MG63 (cell line): ENCODE data around the gene RAI1. TPM values are rescaled to one million over a fixed set of nuclear protein-coding genes. Genes with fewer than 3 reads are reported as not detected.
"Not testable (repeated sequence)": the region's sequence is repeated elsewhere in the genome, so short reads cannot be mapped to it uniquely, and the experiment has no call there.

Source experiments
- DNase-seq: peaks from one replicate; pipeline ENCODE4 v3.0.0-alpha.2; 2020
- H3K27me3 ChIP-seq: fragments of 250-450 bp; sonication (Bioruptor Pico); 2 replicates; pipeline ENCODE4 v1.5.1; 2020; ENCODE audit warnings: mild to moderate bottlenecking, moderate library complexity
- H3K36me3 ChIP-seq: fragments of 250-450 bp; sonication (Bioruptor Pico); 2 replicates; pipeline ENCODE4 v1.5.1; 2020; ENCODE audit warnings: mild to moderate bottlenecking, moderate library complexity
- H3K4me3 ChIP-seq: fragments of 250-450 bp; sonication (Bioruptor Pico); 2 replicates; pipeline ENCODE4 v1.5.1; 2020; ENCODE audit warnings: mild to moderate bottlenecking, moderate library complexity
- H3K9me3 ChIP-seq: fragments of 250-450 bp; sonication (Bioruptor Pico); 2 replicates; pipeline ENCODE4 v1.5.1; 2020; ENCODE audit warnings: mild to moderate bottlenecking, moderate library complexity
- total RNA-seq: library from RNA; depleted of rRNA; stranded (reverse); fragments of >200 nt; shearing (Covaris generic); gene quantifications from 2 replicates; pipeline ENCODE4 v1.2.3, GENCODE V29; 2014; ENCODE audit warnings: low replicate concordance

RAI1 gene
- total RNA-seq, 1 experiment from 2014 or later = 7.1 TPM

DNA sequence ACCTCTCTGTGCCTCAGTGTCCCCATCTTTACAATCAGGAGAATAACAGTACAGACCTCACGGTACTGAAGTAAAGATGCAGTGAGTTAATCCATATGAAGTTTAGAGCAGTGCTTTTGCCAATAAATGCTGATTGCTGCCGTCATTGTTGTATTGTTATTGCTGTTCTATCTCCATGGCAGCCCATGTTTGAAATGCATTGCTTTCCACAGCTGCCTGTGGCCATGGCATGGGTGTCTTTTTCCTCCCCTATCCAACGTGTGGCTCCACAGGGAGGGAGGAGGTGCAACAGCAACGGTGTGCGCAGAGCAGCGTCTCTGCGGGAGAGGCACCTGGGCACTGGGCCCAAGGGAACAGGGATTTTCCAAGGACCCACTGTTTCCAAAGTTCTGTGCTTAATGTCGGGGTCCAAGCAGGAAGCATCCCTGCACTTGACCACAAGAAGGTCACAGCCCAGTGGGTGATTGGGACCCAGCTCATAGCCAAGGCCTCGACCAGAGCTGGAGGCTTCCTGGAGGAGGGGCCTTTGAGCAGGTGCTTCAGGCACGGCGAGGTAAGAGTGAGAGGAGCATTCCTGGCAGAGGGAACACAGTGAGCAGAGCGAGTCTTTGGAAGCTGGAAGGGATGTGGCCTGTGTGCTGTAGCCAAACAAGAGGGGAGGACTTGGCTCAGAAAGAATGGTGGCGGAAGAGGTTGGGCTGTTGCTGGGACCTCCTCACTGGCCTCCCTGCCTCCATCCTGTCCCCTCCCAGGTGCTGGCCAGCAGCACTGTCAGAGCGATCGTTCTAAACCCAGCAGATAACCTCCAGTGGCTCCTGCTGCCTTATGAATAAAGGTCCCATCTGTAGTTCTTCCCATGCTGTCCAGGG, 3.9 kb downstream of the RAI1 start:
- Histone ChIP-seq H3K36me3 (peaks cover 2% of the 10 kb centered on the region; the same call in 1 of the 2 replicates), H3K9me3 (no peaks in the 10 kb centered on the region), H3K4me3 (no peak overlapping the region), H3K27me3 (no peaks in the 10 kb centered on the region)
- no peak for DNase-seq

DNA sequence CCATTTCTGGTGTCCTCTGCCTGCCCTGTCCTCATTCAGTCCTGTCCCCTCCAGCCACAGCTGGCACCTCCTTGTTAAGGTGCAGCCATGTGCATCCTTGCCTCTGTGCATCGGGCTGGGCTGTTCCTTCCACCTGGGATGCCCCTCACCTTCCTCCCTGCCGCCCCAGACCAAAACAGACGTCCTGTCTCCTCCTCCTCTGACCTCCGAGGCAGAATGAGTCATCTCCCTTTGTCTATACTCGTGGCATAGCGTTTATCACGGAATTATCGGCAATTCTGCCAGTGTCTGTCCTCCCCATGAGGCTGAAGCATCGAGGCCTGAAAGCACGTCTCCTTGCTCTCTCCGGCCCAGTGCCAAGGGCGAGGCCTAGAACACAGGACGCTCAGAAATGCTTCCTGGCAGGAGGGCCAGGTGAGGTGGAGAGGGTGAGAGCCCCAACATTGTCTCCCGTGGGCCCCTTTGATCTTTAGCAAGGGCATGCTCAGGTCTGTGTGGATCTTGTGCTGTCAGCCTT, 4.6 kb downstream of the RAI1 start:
- Histone ChIP-seq H3K9me3 (no peaks in the 10 kb centered on the region), H3K4me3 (no peak overlapping the region), H3K27me3 (no peaks in the 10 kb centered on the region), H3K36me3 (peaks cover 2% of the 10 kb centered on the region; the same call in 1 of the 2 replicates)
- DNase-seq = peak; percentile 73

DNA sequence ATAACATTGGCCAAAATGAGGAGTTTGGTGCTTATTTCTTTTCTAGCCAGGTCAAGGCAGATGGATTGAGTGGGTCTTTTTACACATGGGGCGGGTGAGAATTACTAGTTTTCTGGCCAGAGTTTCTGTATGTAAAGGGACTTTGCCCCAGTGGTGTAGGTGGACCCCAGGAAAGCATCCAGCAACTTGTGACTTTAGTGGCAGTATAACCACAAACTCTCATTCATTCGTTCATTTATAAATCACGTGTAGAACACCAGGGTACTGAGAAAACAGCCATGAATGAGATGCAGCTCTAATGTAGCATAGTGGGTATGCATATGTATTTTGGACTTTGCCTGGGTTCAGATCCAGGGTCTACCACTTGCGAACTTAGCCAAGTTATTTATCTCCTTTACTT, 8.1 kb downstream of the RAI1 start:
- H3K36me3 ChIP-seq = peaks cover 2% of the 10 kb centered on the region; the same call in 1 of the 2 replicates
- DNase-seq = no peak
- H3K4me3 ChIP-seq = no peak overlapping the region
- no peaks in the 10 kb centered on the region for H3K9me3 ChIP-seq
- no peaks in the 10 kb centered on the region for H3K27me3 ChIP-seq

DNA sequence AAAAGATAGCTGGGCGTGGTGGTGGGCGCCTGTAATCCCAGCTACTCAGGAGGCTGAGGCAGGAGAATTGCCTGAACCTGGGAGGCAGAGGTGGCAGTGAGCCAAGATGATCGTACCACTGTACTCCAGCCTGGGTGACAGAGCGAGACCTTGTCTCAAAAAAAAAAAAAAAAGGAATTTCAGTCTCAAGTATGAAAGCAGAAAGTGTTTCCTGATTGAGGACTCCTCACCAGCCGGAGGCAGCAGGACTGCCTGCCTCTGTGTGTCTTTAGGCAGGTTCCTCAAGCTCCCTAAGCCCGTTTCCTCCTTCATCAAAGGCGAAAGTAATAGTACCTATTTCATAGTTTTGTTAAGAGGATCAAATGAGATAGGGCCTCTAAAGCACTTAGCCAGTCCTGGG, 9.0 kb downstream of the RAI1 start:
- DNase-seq, H3K9me3 ChIP-seq, H3K27me3 ChIP-seq, H3K4me3 ChIP-seq, H3K36me3 ChIP-seq: not testable (repeated sequence)

DNA sequence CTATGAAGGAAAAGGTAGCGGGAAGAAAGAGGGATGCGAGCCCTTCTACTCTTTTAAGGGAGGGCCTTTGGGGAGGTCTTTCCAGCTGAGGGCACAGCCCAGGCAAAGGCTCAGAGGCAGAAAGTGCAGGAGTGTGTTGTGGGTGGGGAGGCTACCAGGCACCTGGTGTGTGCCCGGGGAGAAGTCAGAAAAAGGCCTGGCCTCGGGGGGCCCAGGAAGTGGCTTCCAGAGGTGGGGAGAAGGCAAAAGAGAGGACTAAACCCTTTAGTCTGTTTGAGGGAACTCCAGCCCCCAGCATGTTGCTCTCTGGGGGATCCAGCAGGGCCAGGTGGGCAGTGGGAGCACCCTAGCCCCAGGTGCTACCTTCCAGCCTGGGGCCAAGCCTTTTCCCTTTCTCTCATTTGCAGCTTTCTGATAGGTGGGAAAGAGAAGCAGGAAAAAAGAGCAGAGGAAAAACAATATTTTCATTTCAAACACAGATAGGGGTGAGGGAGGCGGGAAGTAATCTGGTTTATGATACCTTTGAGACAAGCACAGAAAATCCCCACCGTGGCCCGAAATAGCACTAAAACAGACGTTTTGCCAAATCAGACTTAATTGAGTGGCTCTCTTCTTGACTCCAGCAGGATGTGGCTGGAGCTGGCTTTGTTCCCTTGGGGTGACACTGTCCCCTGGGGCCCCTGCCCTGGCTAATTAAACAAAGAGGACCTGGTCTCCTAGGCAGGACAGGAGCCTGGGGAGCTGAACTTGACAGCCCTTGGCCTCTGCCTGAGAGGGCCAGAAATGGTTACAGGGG, 10.4 kb downstream of the RAI1 start:
- no peak for DNase-seq
- Histone ChIP-seq H3K9me3 (no peaks in the 10 kb centered on the region), H3K27me3 (no peaks in the 10 kb centered on the region), H3K4me3 (no peak overlapping the region), H3K36me3 (no peaks in the 10 kb centered on the region)

DNA sequence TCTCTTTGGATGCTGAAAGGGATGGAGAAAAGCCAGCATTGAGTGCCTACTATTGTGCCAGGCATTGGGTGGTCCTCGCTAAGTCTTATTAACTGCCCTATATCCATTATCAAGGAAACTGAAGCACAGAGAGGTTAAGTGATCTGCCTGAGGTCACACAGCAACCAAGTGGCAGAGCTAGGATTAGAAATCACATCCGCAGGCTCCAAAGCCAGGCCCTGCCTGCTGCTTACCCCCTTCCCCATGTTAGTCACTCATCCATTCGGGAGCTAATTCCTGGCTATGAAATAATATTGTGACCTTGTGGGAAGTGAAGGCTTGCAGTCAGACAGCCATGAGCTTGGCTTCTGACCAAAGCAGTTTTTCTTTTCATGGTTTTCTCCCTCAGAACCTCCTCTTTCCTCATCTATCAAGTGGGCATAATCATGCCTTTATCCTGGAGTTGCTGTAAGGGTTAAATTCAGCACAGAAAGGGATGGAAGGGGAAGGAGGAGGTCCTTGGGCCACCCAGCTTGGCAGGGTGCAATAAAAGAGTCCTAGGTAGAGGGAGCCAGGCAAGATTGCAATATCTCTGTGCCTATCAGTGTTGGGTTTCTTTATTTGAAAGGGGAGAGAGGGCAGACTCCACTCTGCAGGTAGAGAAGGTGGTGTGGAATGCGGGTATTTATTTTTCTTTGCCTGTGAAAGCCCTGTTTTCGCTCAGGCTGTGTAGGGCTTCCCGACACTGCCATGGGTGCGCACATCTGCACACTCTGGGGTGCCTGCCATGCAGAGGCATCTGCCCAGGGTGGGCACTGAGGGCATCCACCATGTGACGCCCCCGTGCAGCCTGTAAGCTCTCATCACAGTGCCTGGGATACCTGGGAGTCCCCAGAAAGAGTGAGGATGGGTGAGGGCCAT, 11.3 kb downstream of the RAI1 start:
- no peaks in the 10 kb centered on the region for H3K9me3 ChIP-seq
- no peaks in the 10 kb centered on the region for H3K27me3 ChIP-seq
- H3K4me3 ChIP-seq = no peak overlapping the region
- DNase-seq = no peak
- H3K36me3 ChIP-seq = no peaks in the 10 kb centered on the region

DNA sequence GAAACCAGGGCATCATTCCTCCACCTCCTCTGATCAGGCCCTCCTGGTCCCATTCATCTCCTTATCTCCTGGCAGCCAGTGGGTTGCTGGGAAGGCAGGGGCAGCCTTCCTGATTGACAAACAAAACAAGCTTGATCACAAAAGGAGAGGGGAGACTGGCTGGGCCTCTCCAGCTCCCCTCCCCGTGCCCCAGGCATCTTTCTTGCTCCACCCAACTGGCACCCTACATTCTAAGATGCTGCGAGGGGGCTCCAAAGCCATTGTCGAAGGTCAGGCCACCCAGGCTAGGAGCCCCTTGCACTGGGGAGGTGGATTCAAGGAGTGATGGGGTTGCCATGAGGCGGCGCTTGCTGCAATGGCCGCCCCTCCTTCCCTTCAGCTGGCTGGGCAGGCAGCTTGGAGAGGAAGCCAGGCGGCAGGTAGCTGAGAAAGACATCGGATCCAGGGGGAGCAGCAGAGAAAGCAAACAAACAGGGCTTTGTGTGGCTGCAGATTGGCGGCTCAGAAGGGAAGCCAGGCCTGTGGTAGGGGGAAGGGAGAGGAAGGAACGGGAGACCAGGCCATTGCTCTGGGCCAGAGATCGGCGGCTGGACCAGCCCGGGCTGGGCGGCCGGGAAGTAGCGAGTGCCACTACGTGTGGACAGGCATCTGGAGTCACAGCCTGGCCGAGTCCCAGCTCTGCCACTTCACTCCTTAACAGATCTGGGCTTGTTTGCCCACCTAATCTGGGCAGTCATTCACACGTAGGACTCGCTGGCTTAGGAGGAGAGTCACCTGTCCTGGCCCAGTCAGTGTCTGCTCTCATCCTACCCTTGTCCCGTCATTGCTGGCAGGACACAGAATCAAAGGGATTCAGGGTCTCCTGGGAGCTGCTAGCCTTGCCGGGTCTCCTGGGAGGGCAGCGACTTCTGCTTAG, 12.3 kb downstream of the RAI1 start:
- no peaks in the 10 kb centered on the region for H3K27me3 ChIP-seq
- no peaks in the 10 kb centered on the region for H3K9me3 ChIP-seq
- DNase-seq = peak; percentile 36
- H3K36me3 ChIP-seq = no peaks in the 10 kb centered on the region
- peak overlapping the region; percentile 39 for H3K4me3 ChIP-seq

DNA sequence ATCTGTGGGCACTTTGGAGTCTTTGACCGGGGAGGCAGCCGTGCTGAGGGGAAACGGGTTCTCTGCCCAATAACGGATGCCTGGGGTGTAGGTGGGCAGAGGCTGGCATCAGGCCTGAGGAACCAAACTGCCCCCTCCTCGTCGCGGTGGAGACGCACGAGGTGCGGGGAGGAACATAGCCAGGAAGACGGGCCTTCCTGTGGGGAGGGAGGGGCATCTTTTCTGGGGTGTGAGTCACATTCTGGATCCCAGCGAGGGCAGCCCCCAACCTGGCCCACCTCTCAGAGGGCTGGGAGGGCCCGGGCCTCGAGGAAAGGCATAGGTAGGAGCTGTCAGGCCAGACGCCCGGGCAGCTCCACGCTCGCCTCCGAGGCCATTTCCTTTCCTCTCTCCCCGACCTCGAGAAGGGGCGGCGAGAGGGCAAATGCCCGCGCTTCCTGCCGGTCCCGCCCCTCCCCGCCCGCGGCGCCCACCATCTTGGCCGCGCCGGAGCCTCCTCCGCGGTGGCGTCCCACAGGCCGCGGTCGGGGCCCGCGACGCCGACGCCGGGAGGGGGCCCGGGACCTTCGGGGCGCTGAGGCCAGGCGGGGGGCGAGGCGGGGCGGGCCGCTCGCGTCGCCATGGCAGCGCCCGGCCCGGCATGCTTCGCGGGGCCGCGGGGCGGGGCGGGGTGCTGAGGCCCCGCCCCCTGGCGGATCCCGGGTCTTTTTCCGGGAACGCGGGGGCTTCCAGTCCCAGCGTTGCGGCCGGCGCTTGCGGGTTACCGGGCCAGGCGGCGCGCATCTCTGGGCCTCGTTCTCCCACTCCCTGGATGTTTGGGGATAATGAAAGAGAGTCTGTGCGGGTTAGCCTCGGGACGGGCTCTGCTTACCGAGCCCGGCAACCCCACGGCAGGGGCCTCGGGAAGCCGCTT, 13.2 kb downstream of the RAI1 start:
- Histone ChIP-seq H3K4me3 (peak overlapping the region; percentile 58), H3K36me3 (no peaks in the 10 kb centered on the region), H3K9me3 (no peaks in the 10 kb centered on the region), H3K27me3 (no peaks in the 10 kb centered on the region)
- peak; percentile 76 for DNase-seq

DNA sequence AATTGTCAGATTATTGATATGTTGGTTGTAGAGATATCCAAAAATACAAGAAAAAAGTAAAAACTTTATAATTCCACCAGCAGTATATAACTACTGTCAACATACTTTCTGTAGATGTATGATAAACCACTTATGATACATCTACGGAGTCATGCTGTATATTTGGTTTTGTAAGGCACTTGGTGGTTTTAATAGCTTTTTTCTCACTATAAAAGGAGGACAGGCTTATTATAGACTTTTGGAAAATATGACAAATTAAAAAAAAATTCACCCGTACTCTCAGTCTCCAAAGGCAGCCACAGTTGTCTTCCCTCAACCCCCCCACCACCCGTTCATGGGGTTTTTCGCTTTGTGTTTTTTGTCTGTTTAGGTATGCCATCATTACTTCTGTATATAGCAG, 14.8 kb downstream of the RAI1 start:
- Histone ChIP-seq H3K4me3 (no peak overlapping the region), H3K27me3 (no peaks in the 10 kb centered on the region), H3K36me3 (no peaks in the 10 kb centered on the region), H3K9me3 (no peaks in the 10 kb centered on the region)
- DNase-seq = no peak

DNA sequence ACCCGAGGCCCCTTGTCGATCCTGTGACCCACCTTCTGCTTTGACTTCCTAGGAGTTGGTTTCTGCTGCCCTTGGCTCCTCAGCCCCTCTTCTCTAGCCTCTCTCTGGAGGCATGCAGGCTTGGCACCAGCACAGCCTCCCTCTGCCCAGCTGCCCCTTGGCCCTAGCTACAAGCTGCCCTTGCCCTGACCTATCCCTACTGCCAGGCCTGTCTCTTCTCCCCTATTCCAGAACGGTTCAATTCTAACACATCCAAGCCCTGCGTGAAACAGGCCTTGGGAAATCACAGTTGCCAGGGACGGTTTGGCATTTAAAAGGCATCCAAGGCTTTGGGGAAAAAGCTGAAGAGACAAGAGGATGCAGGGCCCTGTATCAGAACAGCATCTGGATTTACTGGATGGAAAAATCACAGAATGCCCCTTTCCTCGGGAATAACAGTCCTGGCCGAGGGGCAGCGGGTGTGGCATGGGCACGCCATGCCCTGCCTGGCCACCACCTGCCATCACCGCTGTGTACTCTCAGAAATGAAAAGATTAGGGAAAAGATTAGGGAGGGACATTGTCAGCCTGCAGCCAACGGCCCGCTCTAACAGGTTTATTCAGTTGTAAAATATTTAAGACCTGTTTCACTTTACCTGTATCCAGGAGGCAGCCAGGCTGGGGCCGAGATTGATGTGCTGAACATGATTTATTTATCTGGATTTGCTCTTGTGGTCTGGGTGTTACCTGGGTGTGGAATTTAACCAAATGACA, 15.8 kb downstream of the RAI1 start:
- Histone ChIP-seq H3K9me3 (no peaks in the 10 kb centered on the region), H3K27me3 (no peaks in the 10 kb centered on the region), H3K36me3 (no peaks in the 10 kb centered on the region), H3K4me3 (no peak overlapping the region)
- peak; percentile 62 for DNase-seq

DNA sequence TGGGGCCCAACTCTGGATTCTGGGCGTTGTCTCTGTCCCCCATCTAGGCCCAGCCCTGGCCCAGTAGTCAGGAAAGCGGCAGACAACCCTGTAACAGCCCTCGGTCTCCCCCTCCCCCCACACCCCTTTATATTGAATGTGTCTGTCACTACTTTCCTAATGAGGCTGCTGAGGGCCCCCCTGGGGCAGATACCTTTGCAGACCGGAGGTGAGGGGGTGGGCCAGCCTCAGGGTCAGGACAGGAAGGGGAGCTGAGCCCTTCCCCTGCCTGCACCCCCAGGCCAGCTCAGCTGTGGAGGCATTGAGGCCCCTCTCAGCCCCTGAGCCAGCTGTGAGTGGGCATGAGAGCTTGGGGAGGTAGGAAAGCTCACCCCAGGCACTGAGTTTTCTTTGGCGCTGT, 17.1 kb downstream of the RAI1 start:
- H3K9me3 ChIP-seq = no peaks in the 10 kb centered on the region
- H3K27me3 ChIP-seq = no peaks in the 10 kb centered on the region
- DNase-seq = no peak
- H3K4me3 ChIP-seq = no peak overlapping the region
- no peaks in the 10 kb centered on the region for H3K36me3 ChIP-seq

DNA sequence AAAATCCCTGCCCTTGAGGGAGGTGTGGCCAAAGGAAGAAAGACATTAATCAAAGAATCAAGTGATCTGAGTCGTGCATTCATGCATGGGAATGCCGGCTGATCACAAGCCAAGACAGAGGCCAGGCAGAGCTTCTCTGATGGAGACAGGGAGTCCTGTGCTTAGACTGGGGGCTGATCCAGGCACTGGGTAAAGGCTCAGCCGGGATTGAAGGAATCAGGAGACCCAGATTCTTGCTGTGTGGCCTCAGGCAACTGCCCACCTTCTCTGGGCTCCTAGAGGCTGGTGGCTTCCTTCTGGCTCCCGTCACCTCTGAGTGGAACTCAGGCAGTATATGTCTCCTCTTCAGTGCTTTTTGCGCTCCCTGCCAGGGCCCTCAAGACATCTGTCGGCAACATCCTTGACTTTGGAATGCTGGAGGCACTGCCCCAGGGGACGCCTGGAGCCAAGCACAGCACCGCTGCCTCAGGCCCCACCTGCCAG, 17.7 kb downstream of the RAI1 start:
- no peak overlapping the region for H3K4me3 ChIP-seq
- H3K36me3 ChIP-seq = no peaks in the 10 kb centered on the region
- no peak for DNase-seq
- H3K27me3 ChIP-seq = no peaks in the 10 kb centered on the region
- H3K9me3 ChIP-seq = no peaks in the 10 kb centered on the region

DNA sequence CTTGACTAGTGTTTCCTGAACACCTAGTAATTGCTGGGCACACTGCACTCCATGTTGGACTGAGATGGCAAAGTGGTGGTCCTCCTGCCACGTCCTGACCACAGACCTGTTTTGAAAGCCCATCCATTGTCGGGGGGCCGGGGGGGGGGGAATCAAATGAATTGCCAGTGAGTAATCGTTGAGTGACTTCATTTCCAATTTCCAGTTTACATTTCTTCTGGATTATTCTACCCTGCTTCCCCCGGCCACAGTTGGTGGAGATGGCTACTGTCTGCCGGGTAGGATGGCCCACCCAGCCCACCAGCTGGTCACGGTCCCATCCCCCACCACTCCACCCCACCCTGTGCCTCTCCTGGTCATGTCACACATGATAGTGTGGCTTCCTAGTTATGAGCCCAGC, 18.2 kb downstream of the RAI1 start:
- DNase-seq = no peak
- Histone ChIP-seq H3K36me3 (no peaks in the 10 kb centered on the region), H3K27me3 (no peaks in the 10 kb centered on the region), H3K9me3 (no peaks in the 10 kb centered on the region), H3K4me3 (no peak overlapping the region)
